Mucosa of descending colon (tissue), 3 donors: ENCODE measurements around the gene ACBD6. TPM values are rescaled to one million over a fixed set of nuclear protein-coding genes. Genes with fewer than 3 reads are reported as not detected.

ENCODE experiments used
- ATAC-seq: fragments of 200-7000 bp; cut with Tn5 transposase; one replicate; pipeline ENCODE4 v1.9.1; 2020; ENCODE audit warnings: mild to moderate bottlenecking, moderate library complexity
- DNase-seq, 3 donors: peaks; one replicate each; pipeline ENCODE4 v3.0.0-alpha.2; 2020
- H3K36me3 ChIP-seq: fragments of 200-600 bp; one replicate; pipeline ENCODE4 v1.8.0; 2021; ENCODE audit warnings: low read depth, mild to moderate bottlenecking
- H3K4me1 ChIP-seq: fragments of 200-600 bp; one replicate; pipeline ENCODE4 v1.8.0; 2021; ENCODE audit warnings: low read depth, mild to moderate bottlenecking
- H3K4me3 ChIP-seq: fragments of 200-600 bp; one replicate; pipeline ENCODE4 v1.8.0; 2021; ENCODE audit warnings: mild to moderate bottlenecking
- H3K9me3 ChIP-seq: fragments of 200-600 bp; one replicate; pipeline ENCODE4 v1.8.0; 2021; ENCODE audit warnings: mild to moderate bottlenecking
- CTCF ChIP-seq: fragments of 200-600 bp; IDR thresholded peaks from one replicate; pipeline ENCODE4 v1.8.0; 2022; ENCODE audit warnings: antibody characterized with exemption, mild to moderate bottlenecking
- intact Hi-C, 2 donors: fragments of 100-400 bp; cut with DNase I in 1 of 2; cut with micrococcal nuclease in 1 of 2; formaldehyde crosslinking; loops; one replicate each; pipeline versions ENCODE4 v1.11.0 to v1.11.1; 2022; cut with DNase I, micrococcal nuclease
- total RNA-seq, 3 donors: library from RNA; stranded (reverse); fragmentation: NEBNext Ultra II Directional in 2 of 3; extraction: Animal tissue kit (Norgen Biotek cat#: 25700) in 2 of 3; gene quantifications; one replicate each; pipeline versions ENCODE4 v1.2.1 to v1.2.4, GENCODE V29; 2021 to 2023
- donor health status: DM: no; HTN: no; CAD: no; lungs with moderate emphysema.
- donor health status: DM: no; HTN: no; CAD: no.
- donor health status: DM: no; HTN: yes; CAD: no.

Gene ACBD6
- total RNA-seq, 3 donors from 2014 or later: 23.3 to 32.8 (median 25.0) TPM

- DNase-seq: no peak
- H3K4me3 ChIP-seq: no peak overlapping the region
- intact Hi-C loops: loop anchor here in 1 of 2 donors (10.0 kb wide), 2 partner anchors 326 to 636 kb away; no protein-coding TSS in a partner anchor
- H3K9me3 ChIP-seq: no peaks in the 10 kb centered on the region
- ATAC-seq: no peak
- H3K36me3 ChIP-seq: no peaks in the 10 kb centered on the region
- no peak for TF ChIP-seq CTCF
- no peaks in the 10 kb centered on the region for H3K4me1 ChIP-seq
These were observed 36.8 kb upstream of the ACBD6 start for GRCh38 chr1:180539136-180539535.

- DNase-seq (no peak), ATAC-seq (no peak)
- H3K4me1 ChIP-seq: no peaks in the 10 kb centered on the region
- intact Hi-C loops: loop anchor here in 1 of 2 donors (10.0 kb wide), 2 partner anchors 328 to 638 kb away; no protein-coding TSS in a partner anchor
- no peak overlapping the region for H3K4me3 ChIP-seq
- H3K9me3 ChIP-seq: no peaks in the 10 kb centered on the region
- H3K36me3 ChIP-seq: no peaks in the 10 kb centered on the region
- TF ChIP-seq CTCF: no peak
These were observed 34.5 kb upstream of the ACBD6 start for GRCh38 chr1:180536821-180537372.

- Histone ChIP-seq H3K4me3 (no peak overlapping the region), H3K36me3 (no peaks in the 10 kb centered on the region), H3K9me3 (no peaks in the 10 kb centered on the region), H3K4me1 (no peaks in the 10 kb centered on the region)
- ATAC-seq (no peak), DNase-seq (no peak)
- no peak for TF ChIP-seq CTCF
- intact Hi-C loops: loop anchor here in 1 of 2 donors (10.0 kb wide), 2 partner anchors 329 to 639 kb away; no protein-coding TSS in a partner anchor
These were observed 33.1 kb upstream of the ACBD6 start for GRCh38 chr1:180535418-180535999.

- no peaks in the 10 kb centered on the region for H3K9me3 ChIP-seq
- no peak for DNase-seq
- no peak overlapping the region for H3K4me3 ChIP-seq
- no peak for ATAC-seq
- no peak for TF ChIP-seq CTCF
- H3K36me3 ChIP-seq: no peaks in the 10 kb centered on the region
- no peaks in the 10 kb centered on the region for H3K4me1 ChIP-seq
- intact Hi-C loops: loop anchor here (5.0 to 10.0 kb wide), 3 partner anchors 328 to 641 kb away; no protein-coding TSS in a partner anchor
These were observed 31.8 kb upstream of the ACBD6 start for GRCh38 chr1:180534214-180534613.

GRCh38 chr1:180533266-180533987 is 31.1 kb upstream of the ACBD6 start:
- H3K4me1 ChIP-seq: no peaks in the 10 kb centered on the region
- intact Hi-C loops: loop anchor here (5.0 to 10.0 kb wide), 3 partner anchors 329 to 641 kb away; no protein-coding TSS in a partner anchor
- no peaks in the 10 kb centered on the region for H3K36me3 ChIP-seq
- no peak overlapping the region for H3K4me3 ChIP-seq
- DNase-seq: peak; percentile 52 to 85 (median 75)
- peak; percentile 86 for ATAC-seq
- peak; percentile 70 for TF ChIP-seq CTCF
- no peaks in the 10 kb centered on the region for H3K9me3 ChIP-seq
